Measurements from ENCODE around the gene FAM229A. TPM values are rescaled to one million over a fixed set of nuclear protein-coding genes. Genes with fewer than 3 reads are reported as not detected.
A peak's percentile ranks its signal among the peaks of the same experiment; 100 is the strongest.

Gene FAM229A
- polyA plus RNA-seq, 3 donors, result 19.9 TPM; not detected in 2

DNA sequence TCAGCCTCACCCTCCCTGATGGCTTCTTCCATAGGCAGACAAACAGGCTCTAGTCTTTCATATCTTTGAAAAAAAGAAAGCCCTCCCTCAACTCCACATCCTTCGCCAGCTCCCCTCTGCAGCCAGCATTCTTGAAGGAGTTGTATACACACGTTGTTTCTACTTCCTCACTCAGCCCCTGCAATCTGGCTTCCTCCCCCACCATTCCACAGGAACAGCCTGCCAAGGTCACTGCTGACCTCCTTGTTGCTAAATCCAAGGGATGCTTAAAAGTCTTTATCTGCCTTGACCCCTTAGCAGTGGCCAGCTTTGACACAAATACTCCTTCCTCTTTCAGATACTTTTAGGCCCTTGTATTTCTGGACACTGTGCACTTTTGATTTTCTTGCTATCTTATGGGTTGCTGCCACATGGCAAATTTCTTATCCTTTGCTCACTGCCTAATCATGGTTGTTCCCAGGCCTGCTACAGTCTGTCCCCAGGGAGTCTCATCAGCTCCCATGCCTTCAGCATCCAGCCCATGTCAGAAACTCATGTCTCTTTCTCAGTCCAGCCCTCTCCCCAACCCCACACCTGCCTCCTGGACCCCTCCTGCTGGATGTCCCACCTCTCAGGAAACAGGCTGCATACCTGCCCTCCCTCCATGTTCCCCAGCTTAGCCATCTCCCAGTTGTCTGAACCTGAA lies 8.3 kb downstream of the FAM229A start:
- peaks cover 46 to 52% of the 10 kb centered on the region in 2 donors for H3K4me1 ChIP-seq (ENCODE audit: control insufficient read depth in 1 of 2, insufficient read depth in 2 of 2, low read length in 2 of 2)
- no peak overlapping the region for H3K4me2 ChIP-seq (replicated peaks; ENCODE audit: extremely low read depth, low read length, poor library complexity, severe bottlenecking)
- Mint-ChIP-seq H3K36me3 (peaks cover 8 to 20% of the 10 kb centered on the region in 2 donors), H3K4me3 (peak overlapping the region; percentile 31 to 68), H3K27ac (peak overlapping the region in 3 of 7 donors; percentile 45 to 63 (median 49)), H3K27me3 (ENCODE audit: low read depth in 3 of 3) (peaks cover 15 to 28% (median 19%) of the 10 kb centered on the region in 3 donors), H3K9me3 (peaks cover 1 to 10% (median 4%) of the 10 kb centered on the region in 7 donors), H3K4me1 (peaks cover 50% of the 10 kb centered on the region)
- no peak overlapping the region for H2AFZ ChIP-seq (ENCODE audit: insufficient read depth, low read depth, low read length, poor library complexity, severe bottlenecking)
- H3K36me3 ChIP-seq (replicated peaks in 1 of 2; ENCODE audit: control insufficient read depth in 1 of 2, insufficient read depth in 2 of 2, low read length in 2 of 2), result no peaks in the 10 kb centered on the region
- no peak for DNase-seq
- TF ChIP-seq, protein P1, sequence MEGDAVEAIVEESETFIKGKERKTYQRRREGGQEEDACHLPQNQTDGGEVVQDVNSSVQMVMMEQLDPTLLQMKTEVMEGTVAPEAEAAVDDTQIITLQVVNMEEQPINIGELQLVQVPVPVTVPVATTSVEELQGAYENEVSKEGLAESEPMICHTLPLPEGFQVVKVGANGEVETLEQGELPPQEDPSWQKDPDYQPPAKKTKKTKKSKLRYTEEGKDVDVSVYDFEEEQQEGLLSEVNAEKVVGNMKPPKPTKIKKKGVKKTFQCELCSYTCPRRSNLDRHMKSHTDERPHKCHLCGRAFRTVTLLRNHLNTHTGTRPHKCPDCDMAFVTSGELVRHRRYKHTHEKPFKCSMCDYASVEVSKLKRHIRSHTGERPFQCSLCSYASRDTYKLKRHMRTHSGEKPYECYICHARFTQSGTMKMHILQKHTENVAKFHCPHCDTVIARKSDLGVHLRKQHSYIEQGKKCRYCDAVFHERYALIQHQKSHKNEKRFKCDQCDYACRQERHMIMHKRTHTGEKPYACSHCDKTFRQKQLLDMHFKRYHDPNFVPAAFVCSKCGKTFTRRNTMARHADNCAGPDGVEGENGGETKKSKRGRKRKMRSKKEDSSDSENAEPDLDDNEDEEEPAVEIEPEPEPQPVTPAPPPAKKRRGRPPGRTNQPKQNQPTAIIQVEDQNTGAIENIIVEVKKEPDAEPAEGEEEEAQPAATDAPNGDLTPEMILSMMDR (IDR thresholded peaks at IDR 0.05), result no peak
- no peak overlapping the region for H3K27ac ChIP-seq (ENCODE audit: low read depth in 1 of 2, low read length in 2 of 2)
- no peaks in the 10 kb centered on the region for H3K79me2 ChIP-seq (ENCODE audit: insufficient read depth, low read length)
- H3K9me3 ChIP-seq (replicated peaks in 1 of 2; ENCODE audit: control insufficient read depth in 1 of 2, insufficient read depth in 1 of 2, low read length in 2 of 2), result peaks cover 0 to 5% of the 10 kb centered on the region in 2 donors
- no peaks in the 10 kb centered on the region for H3K27me3 ChIP-seq (ENCODE audit: control insufficient read depth in 2 of 2, insufficient read depth in 2 of 2, low read length in 2 of 2)
- no peak overlapping the region for H3K9ac ChIP-seq (ENCODE audit: insufficient read depth, low read length, poor library complexity, severe bottlenecking)
- no peaks in the 10 kb centered on the region for H4K20me1 ChIP-seq (ENCODE audit: insufficient read depth, low read length)
- intact Hi-C loops (cut with micrococcal nuclease), result loop anchor here in 1 of 2 donors (5.0 kb wide), 1 partner anchor 38 kb away; the partner anchor contains the start of gene BSDC1
- 33% methylated on average over 2 of the region's 2 CpGs for WGBS (ENCODE audit: insufficient coverage)
- H3K4me3 ChIP-seq (replicated peaks in 1 of 3; ENCODE audit: low read depth in 2 of 3, low read length in 3 of 3), result no peak overlapping the region

DNA sequence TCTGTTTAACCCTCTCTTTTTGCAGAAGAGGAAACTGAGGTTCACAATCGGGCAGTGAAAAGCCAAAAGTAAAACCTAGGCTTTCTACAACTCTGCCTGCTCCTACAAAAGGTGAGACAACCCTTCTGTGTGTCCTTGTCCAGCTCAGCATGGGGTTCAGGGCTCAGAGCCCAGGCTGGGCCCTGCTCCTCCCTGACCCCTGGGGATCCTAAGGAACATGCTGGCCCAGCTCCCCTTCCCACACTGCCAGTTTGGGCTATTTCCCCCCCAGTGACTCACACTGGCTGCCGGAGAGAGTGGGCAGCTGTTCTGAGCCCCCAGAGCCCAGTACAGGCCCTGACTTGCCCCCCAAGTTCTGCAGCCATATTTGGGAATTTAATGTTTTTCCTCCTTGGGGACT lies 8.9 kb downstream of the FAM229A start:
- Mint-ChIP-seq H3K4me1 (peaks cover 56% of the 10 kb centered on the region), H3K4me3 (peak overlapping the region in 1 of 2 donors; percentile 68), H3K27me3 (ENCODE audit: low read depth in 3 of 3) (peaks cover 15 to 27% (median 20%) of the 10 kb centered on the region in 3 donors), H3K27ac (peak overlapping the region in 1 of 7 donors; percentile 49), H3K9me3 (peaks cover 1 to 10% (median 4%) of the 10 kb centered on the region in 7 donors), H3K36me3 (peaks cover 8 to 20% of the 10 kb centered on the region in 2 donors)
- Histone ChIP-seq H4K20me1 (ENCODE audit: insufficient read depth, low read length) (no peaks in the 10 kb centered on the region), H3K4me2 (replicated peaks; ENCODE audit: extremely low read depth, low read length, poor library complexity, severe bottlenecking) (peak overlapping the region; percentile 9), H3K4me1 (ENCODE audit: control insufficient read depth in 1 of 2, insufficient read depth in 2 of 2, low read length in 2 of 2) (peaks cover 52 to 58% of the 10 kb centered on the region in 2 donors), H3K36me3 (replicated peaks in 1 of 2; ENCODE audit: control insufficient read depth in 1 of 2, insufficient read depth in 2 of 2, low read length in 2 of 2) (no peaks in the 10 kb centered on the region), H3K27ac (ENCODE audit: low read depth in 1 of 2, low read length in 2 of 2) (no peak overlapping the region), H3K79me2 (ENCODE audit: insufficient read depth, low read length) (no peaks in the 10 kb centered on the region), H2AFZ (ENCODE audit: insufficient read depth, low read depth, low read length, poor library complexity, severe bottlenecking) (no peak overlapping the region), H3K27me3 (ENCODE audit: control insufficient read depth in 2 of 2, insufficient read depth in 2 of 2, low read length in 2 of 2) (no peaks in the 10 kb centered on the region), H3K9ac (ENCODE audit: insufficient read depth, low read length, poor library complexity, severe bottlenecking) (no peak overlapping the region), H3K9me3 (replicated peaks in 1 of 2; ENCODE audit: control insufficient read depth in 1 of 2, insufficient read depth in 1 of 2, low read length in 2 of 2) (peaks cover 0 to 5% of the 10 kb centered on the region in 2 donors), H3K4me3 (replicated peaks in 1 of 3; ENCODE audit: low read depth in 2 of 3, low read length in 3 of 3) (no peak overlapping the region)
- WGBS (ENCODE audit: insufficient coverage), result no CpG with 5 or more reads among the region's 2 CpGs
- DNase-seq, result no peak
- TF ChIP-seq, protein P1 (IDR thresholded peaks at IDR 0.05), result no peak
- intact Hi-C loops (cut with micrococcal nuclease), result loop anchor here in 1 of 2 donors (5.0 kb wide), 1 partner anchor 39 kb away; the partner anchor contains the start of gene BSDC1

Data from CD14-positive monocyte (primary cell).